ENCODE data around the gene MYOCD.

DNA sequence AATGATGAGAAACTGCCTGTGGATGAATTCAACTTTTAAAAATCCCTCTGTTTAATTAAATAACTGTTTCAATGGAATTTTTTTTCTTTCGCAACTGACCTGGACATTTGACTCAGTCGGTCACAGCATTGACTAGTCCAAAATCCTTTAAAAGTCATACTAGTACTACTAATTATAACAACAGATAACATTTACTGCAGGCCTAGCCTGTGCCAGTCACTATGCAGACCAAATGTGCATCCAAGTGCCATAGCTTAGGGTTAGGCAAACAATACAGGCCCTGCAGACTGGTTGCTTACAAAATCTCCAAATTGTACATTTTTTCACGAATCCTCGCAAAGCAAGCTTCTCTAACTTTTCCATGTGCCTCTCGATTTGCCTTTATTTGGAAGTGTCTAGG, 56.6 kb downstream of the MYOCD start:
- TF ChIP-seq, protein P1, sequence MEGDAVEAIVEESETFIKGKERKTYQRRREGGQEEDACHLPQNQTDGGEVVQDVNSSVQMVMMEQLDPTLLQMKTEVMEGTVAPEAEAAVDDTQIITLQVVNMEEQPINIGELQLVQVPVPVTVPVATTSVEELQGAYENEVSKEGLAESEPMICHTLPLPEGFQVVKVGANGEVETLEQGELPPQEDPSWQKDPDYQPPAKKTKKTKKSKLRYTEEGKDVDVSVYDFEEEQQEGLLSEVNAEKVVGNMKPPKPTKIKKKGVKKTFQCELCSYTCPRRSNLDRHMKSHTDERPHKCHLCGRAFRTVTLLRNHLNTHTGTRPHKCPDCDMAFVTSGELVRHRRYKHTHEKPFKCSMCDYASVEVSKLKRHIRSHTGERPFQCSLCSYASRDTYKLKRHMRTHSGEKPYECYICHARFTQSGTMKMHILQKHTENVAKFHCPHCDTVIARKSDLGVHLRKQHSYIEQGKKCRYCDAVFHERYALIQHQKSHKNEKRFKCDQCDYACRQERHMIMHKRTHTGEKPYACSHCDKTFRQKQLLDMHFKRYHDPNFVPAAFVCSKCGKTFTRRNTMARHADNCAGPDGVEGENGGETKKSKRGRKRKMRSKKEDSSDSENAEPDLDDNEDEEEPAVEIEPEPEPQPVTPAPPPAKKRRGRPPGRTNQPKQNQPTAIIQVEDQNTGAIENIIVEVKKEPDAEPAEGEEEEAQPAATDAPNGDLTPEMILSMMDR (conservative IDR thresholded peaks at IDR 0.05; ENCODE audit: low read length) = no peak
- no peak for TF ChIP-seq EZH2phosphoT487 (IDR thresholded peaks at IDR 0.05; ENCODE audit: borderline replicate concordance)
